Measurements from ENCODE around the gene HELZ2. TPM values are rescaled to one million over a fixed set of nuclear protein-coding genes. Genes with fewer than 3 reads are reported as not detected.
"Not testable (repeated sequence)": the region's sequence is repeated elsewhere in the genome, so short reads cannot be mapped to it uniquely, and the experiment has no call there.

Gene HELZ2
- total and polyA plus RNA-seq, 8 donors, result 14.0 to 53.3 (median 22.2) TPM

DNA sequence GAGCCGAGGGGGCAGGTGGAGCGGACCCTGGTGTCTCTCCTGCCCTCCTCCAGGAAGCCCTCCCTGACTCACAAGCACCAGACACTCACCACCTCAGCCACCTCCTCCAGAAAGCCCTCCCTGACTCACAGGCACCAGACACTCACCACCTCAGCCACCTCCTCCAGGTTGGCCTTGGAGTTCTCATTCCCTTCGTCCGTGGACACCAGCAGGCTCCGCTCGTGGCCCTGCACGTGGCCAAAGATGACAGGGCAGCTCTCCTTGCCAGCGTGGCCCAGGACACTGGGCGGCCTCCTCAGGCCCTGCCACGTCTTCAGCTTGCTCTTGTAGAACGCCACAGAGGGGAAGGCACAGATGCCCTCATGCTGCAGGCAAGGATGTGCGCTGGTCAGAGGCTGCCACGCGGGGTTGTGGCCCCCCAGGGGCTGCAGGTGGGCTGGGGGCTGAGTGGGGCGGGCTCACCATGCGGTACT lies 13.7 kb downstream of the HELZ2 start:
- TF ChIP-seq, protein P1, sequence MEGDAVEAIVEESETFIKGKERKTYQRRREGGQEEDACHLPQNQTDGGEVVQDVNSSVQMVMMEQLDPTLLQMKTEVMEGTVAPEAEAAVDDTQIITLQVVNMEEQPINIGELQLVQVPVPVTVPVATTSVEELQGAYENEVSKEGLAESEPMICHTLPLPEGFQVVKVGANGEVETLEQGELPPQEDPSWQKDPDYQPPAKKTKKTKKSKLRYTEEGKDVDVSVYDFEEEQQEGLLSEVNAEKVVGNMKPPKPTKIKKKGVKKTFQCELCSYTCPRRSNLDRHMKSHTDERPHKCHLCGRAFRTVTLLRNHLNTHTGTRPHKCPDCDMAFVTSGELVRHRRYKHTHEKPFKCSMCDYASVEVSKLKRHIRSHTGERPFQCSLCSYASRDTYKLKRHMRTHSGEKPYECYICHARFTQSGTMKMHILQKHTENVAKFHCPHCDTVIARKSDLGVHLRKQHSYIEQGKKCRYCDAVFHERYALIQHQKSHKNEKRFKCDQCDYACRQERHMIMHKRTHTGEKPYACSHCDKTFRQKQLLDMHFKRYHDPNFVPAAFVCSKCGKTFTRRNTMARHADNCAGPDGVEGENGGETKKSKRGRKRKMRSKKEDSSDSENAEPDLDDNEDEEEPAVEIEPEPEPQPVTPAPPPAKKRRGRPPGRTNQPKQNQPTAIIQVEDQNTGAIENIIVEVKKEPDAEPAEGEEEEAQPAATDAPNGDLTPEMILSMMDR (IDR thresholded peaks at IDR 0.05), result no peak
- no peak overlapping the region for H3K4me3 ChIP-seq
- H3K36me3 ChIP-seq, result peaks cover 0 to 79% of the 10 kb centered on the region in 2 donors
- intact Hi-C loops (cut with DNase I), result no loop called here
- peaks cover 0 to 25% of the 10 kb centered on the region in 2 donors for H3K27me3 ChIP-seq
- H3K27ac ChIP-seq, result no peak overlapping the region
- no peaks in the 10 kb centered on the region for H3K4me1 ChIP-seq
- no peak for ATAC-seq
- H3K9me3 ChIP-seq, result no peaks in the 10 kb centered on the region
- no peak for DNase-seq

DNA sequence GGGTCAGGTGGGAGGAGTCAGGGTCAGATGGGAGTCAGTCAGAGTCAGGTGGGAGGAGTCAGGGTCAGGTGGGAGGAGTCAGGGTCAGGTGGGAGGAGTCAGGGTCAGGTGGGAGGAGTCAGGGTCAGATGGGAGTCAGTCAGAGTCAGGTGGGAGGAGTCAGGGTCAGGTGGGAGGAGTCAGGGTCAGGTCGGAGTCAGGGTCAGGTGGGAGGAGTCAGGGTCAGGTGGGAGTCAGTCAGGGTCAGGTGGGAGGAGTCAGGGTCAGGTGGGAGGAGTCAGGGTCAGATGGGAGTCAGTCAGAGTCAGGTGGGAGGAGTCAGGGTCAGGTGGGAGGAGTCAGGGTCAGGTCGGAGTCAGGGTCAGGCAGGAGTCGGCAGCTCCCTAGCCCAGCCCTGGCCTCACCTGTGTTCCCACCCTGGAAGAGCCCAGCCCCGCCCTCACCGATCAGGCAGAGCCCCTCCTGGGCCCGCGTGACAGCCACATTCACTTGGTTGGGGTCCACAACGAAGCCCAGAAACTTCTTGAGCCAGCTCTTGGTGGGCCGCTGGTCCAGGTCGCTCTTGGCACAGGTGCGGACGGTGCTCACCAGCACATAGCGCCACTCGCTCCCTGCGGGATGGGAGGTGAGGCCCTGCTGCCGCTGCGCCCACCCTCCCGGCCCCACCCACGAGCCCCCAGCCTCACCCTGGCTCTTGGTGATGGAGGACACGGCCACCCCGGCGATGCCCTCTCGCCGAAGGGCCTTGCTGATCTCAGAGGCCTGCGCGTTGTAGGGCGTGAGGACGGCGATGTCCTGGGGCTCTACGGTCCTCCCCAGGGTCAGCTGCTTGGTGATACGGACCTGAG lies 14.3 kb downstream of the HELZ2 start:
- H3K4me1 ChIP-seq; H3K27ac ChIP-seq; ATAC-seq; DNase-seq; intact Hi-C loops (cut with DNase I); H3K9me3 ChIP-seq; H3K4me3 ChIP-seq: not testable (repeated sequence)
- peaks cover 0 to 26% of the 10 kb centered on the region in 2 donors for H3K27me3 ChIP-seq
- peaks cover 0 to 72% of the 10 kb centered on the region in 2 donors for H3K36me3 ChIP-seq

DNA sequence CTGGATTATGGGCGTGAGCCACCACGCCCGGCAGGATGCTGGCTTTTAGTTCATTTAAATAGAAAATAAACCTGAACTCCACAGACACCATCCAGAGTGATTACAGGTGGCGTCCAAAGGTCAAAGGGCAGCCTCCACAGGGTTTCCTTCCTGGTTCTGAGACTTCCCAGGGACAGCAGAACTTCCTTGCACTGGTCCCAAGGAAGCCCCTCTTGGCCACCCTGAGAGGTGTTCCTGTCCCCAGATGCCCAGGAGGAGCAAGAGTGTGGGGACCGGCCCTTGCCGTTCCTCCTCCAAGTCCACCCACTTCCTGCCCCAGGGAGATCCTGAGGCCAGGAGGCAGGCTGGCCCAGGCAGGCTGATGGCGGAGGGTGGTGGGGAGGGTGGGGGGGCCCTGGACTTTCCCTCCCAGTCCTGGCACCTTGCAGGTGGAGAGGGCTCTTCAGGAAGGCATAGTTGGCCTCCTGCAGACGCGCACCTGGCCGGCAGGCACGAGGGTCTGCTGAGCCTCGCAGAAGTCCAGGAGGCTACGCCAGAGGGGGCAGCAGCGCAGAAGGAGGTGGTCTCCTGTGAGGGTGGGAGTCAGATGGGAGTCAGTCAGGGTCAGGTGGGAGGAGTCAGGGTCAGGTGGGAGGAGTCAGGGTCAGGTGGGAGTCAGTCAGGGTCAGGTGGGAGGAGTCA lies 15.1 kb downstream of the HELZ2 start:
- Histone ChIP-seq H3K36me3 (peaks cover 0 to 65% of the 10 kb centered on the region in 2 donors), H3K27ac (no peak overlapping the region), H3K4me1 (peaks cover 0 to 7% of the 10 kb centered on the region in 2 donors), H3K27me3 (peaks cover 0 to 26% of the 10 kb centered on the region in 2 donors), H3K4me3 (no peak overlapping the region), H3K9me3 (no peaks in the 10 kb centered on the region)
- intact Hi-C loops (cut with DNase I), result no loop called here
- TF ChIP-seq, protein P1 (IDR thresholded peaks at IDR 0.05), result no peak
- ATAC-seq, result no peak
- no peak for DNase-seq

DNA sequence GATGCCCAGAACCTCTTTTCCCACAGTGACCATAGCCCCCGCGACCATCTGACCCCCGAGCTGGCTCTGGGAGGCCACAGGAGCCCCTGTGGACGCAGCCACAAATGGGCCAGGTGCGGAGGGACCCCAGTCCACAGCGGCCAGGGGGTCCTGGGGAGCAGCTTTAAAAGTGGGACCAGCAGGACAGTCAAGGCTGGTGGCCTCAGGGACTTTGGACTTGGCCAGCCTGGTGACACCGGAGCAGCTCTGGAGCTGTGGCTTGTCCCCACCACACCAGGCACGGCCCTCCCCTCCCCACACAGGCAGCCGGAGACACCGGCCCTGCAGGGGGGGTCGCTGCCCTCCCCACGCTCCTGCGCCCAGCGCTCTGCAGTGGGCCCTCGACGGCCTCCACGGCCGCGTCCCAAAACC lies 16.6 kb downstream of the HELZ2 start:
- peaks cover 0 to 34% of the 10 kb centered on the region in 2 donors for H3K27me3 ChIP-seq
- TF ChIP-seq, protein P1 (IDR thresholded peaks at IDR 0.05), result no peak
- peaks cover 0 to 12% of the 10 kb centered on the region in 2 donors for H3K4me1 ChIP-seq
- DNase-seq, result no peak
- no peak overlapping the region for H3K27ac ChIP-seq
- intact Hi-C loops (cut with DNase I), result no loop called here
- no peak for ATAC-seq
- H3K4me3 ChIP-seq, result no peak overlapping the region
- H3K9me3 ChIP-seq, result no peaks in the 10 kb centered on the region
- peaks cover 0 to 50% of the 10 kb centered on the region in 2 donors for H3K36me3 ChIP-seq

DNA sequence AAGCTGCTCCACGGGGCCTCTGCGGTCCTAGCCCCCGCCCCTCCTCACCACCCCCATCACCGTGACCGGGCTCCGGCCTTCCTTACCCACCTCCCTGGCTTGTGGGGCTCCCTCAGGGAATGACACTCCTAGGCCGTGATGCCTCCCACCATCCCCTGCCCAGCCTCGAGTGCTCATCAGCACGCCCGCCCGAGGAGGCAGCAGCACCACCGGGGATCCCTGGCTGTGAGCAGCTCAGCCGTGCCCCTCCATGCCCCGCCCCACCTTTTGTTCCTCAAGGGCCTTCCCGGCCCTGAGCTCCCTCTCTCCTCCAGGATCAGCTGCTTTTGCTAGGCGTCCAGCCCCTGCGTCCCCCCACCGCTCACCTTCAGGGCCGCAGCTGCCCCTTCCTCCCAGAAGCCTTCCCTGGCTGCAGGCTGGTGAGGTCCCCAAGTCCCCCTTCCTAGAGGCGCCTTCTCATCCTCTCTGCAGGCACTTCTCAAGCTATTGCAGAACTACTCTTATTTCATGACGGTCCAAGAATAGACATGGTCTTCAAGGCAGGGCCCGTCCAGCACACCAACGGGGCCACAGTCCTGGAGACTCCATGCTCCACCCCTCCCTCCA lies 17.1 kb downstream of the HELZ2 start:
- Histone ChIP-seq H3K4me3 (no peak overlapping the region), H3K36me3 (peaks cover 0 to 45% of the 10 kb centered on the region in 2 donors), H3K27ac (no peak overlapping the region), H3K9me3 (no peaks in the 10 kb centered on the region), H3K27me3 (peaks cover 0 to 39% of the 10 kb centered on the region in 2 donors), H3K4me1 (peaks cover 0 to 12% of the 10 kb centered on the region in 2 donors)
- DNase-seq (no peak), ATAC-seq (no peak)
- intact Hi-C loops (cut with DNase I), result no loop called here
- TF ChIP-seq, protein P1 (IDR thresholded peaks at IDR 0.05), result no peak

Data from left lung (tissue), 10 donors.